HepG2 (cell line): ENCODE measurements around the gene TCFL5. TPM values are rescaled to one million over a fixed set of nuclear protein-coding genes. Genes with fewer than 3 reads are reported as not detected.

Experiments used
- HNF1A ChIP-seq, 2 experiments: sonication (generic) in 1 of 2; formaldehyde crosslinking in 1 of 2; IDR thresholded peaks; 2 replicates each; pipeline versions ENCODE4 v1.4.0 to v1.6.1; 2016 to 2020; ENCODE audit warnings: borderline replicate concordance in 1 of 2, low read depth in 1 of 2, mild to moderate bottlenecking in 1 of 2, missing genetic modification reagents in 1 of 2
- IKZF1 ChIP-seq: fragments of 450-650 bp; IDR thresholded peaks from 2 replicates; pipeline ENCODE4 v1.7.1; 2016
- MYC ChIP-seq: sonication (generic); formaldehyde crosslinking; IDR thresholded peaks from 2 replicates; pipeline ENCODE4 v1.9.0; 2021; ENCODE audit warnings: missing genetic modification reagents, borderline replicate concordance
- NCOA2 ChIP-seq: sonication (generic); formaldehyde crosslinking; IDR thresholded peaks from 2 replicates; pipeline ENCODE4 v1.8.0; 2022; ENCODE audit warnings: inconsistent platforms
- RELA ChIP-seq: sonication (generic); formaldehyde crosslinking; IDR thresholded peaks from 2 replicates; pipeline ENCODE4 v1.4.0; 2020; ENCODE audit warnings: missing genetic modification reagents
- RFX3 ChIP-seq: IDR thresholded peaks from 2 replicates; pipeline ENCODE4 v1.6.1; 2016; ENCODE audit warnings: missing biosample characterization, missing genetic modification reagents
- ZBTB14 ChIP-seq: sonication (generic); formaldehyde crosslinking; IDR thresholded peaks from 2 replicates; pipeline ENCODE4 v1.4.0; 2020; ENCODE audit warnings: missing genetic modification reagents
- ZBTB40 ChIP-seq, 2 experiments: fragments of 450-650 bp in 1 of 2; sonication (generic) in 1 of 2; formaldehyde crosslinking in 1 of 2; IDR thresholded peaks; 2 replicates each; pipeline versions ENCODE4 v1.6.1 to v1.8.0; 2016 to 2022; ENCODE audit warnings: antibody characterized with exemption in 1 of 2, mild to moderate bottlenecking in 1 of 2, missing genetic modification reagents in 1 of 2
- ZNF678 ChIP-seq: sonication (generic); formaldehyde crosslinking; IDR thresholded peaks from 2 replicates; pipeline ENCODE4 v1.4.0; 2020; ENCODE audit warnings: mild to moderate bottlenecking, missing genetic modification reagents
- ZNF780A ChIP-seq: sonication (generic); formaldehyde crosslinking; IDR thresholded peaks from 2 replicates; pipeline ENCODE4 v1.8.0; 2022; ENCODE audit warnings: mild to moderate bottlenecking, missing genetic modification reagents, moderate library complexity
- polyA plus RNA-seq, 8 experiments: library from polyadenylated mRNA; depleted of rRNA in 3 of 8; stranded (reverse) in 7 of 8; unstranded in 1 of 8; fragments of >200 nt; fragmentation: Illumina TruSeq in 4 of 8; extraction: Trizol in 4 of 8; gene quantifications; 2 replicates each; pipeline versions ENCODE4 v1.2.1 to v1.2.3, GENCODE V29; 2011 to 2016; ENCODE audit warnings: low read depth in 4 of 8, missing spikeins in 1 of 8, mixed read lengths in 1 of 8; ENCODE audit not compliant: insufficient read depth in 1 of 8
- total RNA-seq, 5 experiments: library from RNA; depleted of rRNA; stranded (reverse); fragments of >200 nt; fragmentation: Illumina TruSeq; extraction: Trizol; gene quantifications; 2 replicates each; pipeline ENCODE4 v1.2.3, GENCODE V29; 2016; ENCODE audit warnings: low read depth in 1 of 5
- TF ChIP-seq, protein P1 (sequence below): sonication (generic); formaldehyde crosslinking; IDR thresholded peaks from 2 replicates; pipeline ENCODE4 v1.4.0; 2020; ENCODE audit warnings: missing genetic modification reagents

TCFL5 gene
- total and polyA plus RNA-seq, 2 of the 13 experiments (the other 11 are each of a cell fraction or from before 2014, with no cell fraction given): 14.8 to 20.0 TPM

GRCh38 chr20:62793757-62794006 lies 67.9 kb downstream of the TCFL5 start (continued):
- no peak for TF ChIP-seq HNF1A (IDR thresholded peaks at IDR 0.05; ENCODE audit: low read depth)
- TF ChIP-seq HNF1A (CRISPR knock-in tag; IDR thresholded peaks at IDR 0.05; ENCODE audit: borderline replicate concordance): no peak
- TF ChIP-seq MYC (CRISPR knock-in tag): peak; percentile 68; the same call in 1 of the 2 replicates
- TF ChIP-seq ZBTB40 (IDR thresholded peaks at IDR 0.05): no peak
- peak; percentile 17; the same call in 1 of the 2 replicates for TF ChIP-seq ZBTB40 (CRISPR knock-in tag; IDR thresholded peaks at IDR 0.05)
- TF ChIP-seq, protein P1, sequence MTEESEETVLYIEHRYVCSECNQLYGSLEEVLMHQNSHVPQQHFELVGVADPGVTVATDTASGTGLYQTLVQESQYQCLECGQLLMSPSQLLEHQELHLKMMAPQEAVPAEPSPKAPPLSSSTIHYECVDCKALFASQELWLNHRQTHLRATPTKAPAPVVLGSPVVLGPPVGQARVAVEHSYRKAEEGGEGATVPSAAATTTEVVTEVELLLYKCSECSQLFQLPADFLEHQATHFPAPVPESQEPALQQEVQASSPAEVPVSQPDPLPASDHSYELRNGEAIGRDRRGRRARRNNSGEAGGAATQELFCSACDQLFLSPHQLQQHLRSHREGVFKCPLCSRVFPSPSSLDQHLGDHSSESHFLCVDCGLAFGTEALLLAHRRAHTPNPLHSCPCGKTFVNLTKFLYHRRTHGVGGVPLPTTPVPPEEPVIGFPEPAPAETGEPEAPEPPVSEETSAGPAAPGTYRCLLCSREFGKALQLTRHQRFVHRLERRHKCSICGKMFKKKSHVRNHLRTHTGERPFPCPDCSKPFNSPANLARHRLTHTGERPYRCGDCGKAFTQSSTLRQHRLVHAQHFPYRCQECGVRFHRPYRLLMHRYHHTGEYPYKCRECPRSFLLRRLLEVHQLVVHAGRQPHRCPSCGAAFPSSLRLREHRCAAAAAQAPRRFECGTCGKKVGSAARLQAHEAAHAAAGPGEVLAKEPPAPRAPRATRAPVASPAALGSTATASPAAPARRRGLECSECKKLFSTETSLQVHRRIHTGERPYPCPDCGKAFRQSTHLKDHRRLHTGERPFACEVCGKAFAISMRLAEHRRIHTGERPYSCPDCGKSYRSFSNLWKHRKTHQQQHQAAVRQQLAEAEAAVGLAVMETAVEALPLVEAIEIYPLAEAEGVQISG (CRISPR knock-in tag): peak; percentile 12; the same call in 1 of the 2 replicates
- TF ChIP-seq RFX3 (CRISPR knock-in tag): peak; percentile 29; the same call in 1 of the 2 replicates
- TF ChIP-seq NCOA2 (CRISPR knock-in tag): no peak
- TF ChIP-seq ZBTB14 (CRISPR knock-in tag): no peak
- TF ChIP-seq ZNF678 (CRISPR knock-in tag): no peak
- TF ChIP-seq ZNF780A (CRISPR knock-in tag): no peak
- no peak for TF ChIP-seq RELA (CRISPR knock-in tag)
- TF ChIP-seq IKZF1: no peak
